ENCODE data around the gene SUSD1.

SUSD1 gene

DNA sequence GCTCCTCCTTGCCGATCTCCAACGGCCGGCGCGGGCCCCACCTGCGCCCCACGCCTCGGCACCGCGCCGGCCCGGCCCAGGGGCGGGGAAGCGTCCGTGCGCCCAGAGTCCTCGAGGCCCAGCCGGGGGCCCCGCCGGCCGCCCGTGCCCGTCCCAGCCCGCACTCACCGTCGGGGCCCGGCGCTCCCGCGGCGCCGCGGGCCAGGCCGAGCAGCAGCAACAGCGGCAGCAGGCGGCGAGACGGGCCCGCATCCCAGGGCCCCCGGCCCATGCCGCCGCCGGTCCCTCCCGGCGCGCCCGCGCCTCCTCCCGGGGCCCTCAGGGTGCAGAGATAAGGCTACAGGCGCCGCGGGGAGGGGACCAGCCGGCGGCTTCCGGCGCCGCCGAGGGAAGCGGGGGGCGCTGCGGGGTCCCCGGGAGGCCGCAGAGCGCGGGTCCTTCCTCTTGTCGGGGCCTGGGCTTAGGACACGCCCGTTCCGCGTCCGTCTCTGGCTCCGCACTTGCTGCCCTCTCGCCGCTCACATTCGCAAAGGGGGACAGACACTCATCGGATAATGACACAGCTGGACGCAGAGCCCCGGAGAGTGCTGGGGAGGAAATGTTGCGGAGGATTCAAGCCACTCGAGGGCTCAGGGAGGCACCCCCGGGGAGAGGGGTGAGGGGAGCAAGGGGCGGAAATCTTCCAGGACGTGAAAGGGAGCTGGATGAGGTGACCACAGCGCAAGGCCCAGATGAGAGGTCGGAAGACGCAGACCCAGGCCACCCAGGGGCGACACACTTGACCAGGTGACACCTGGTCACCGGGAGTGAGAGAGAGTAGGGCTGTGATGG lies at the start of gene SUSD1:
Gene SUSD1 (minus strand): TSS at position 333 of the 831 bp plus-strand sequence. CDS start 62 bp downstream, at position 271.
- no CpG with 5 or more reads among the region's 88 CpGs for WGBS (ENCODE audit: insufficient coverage, insufficient read length)
- peaks cover 1% of the 10 kb centered on the region; the same call in 1 of the 2 replicates for H3K4me1 ChIP-seq (ENCODE audit: control insufficient read depth, insufficient read depth, low read length)
- no peak for DNase-seq (ENCODE audit: low read depth, low spot score)

DNA sequence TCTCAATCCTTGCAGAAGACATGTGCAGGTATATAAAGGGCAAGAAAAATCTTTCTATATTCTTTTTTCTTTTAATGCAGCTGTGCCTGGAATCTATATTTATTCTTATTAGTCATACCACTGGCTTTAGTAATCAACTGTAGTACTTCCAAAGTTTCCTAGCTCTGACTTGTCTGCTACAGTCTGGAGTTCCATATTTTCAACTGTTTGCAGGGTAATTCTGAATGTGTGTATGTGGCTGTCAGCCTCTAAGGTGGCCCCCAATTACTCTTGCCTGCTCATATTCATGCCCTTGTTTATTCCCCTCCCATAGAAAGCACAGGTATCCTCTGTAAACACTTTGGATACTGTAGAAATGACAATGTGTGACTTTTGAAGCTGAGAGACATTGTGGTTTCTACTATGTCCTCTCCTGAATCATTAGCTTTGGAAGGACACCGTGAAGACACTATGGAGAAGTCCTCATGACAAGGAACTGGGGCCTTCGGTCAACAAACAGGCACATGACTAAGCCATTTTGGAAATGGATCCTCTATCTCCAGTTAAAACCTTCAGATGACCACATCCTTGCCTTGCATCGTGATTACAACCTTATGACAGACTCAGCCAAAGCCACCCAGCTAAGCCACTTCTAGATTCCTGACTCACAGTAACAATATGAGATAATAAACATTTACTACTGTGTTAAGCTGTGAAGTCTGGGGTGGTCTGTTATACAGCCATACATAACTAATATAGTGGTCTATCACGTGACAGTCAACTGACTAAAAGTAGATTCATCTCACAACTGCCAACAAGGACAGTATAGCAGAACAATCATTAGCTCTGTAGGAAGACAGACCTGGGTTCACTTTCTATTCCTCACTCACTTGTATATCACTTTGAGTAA lies 49.5 kb upstream of the SUSD1 start:
- Histone ChIP-seq H3K4me3 (ENCODE audit: low read length) (no peak overlapping the region), H3K27ac (ENCODE audit: low read length) (no peak overlapping the region), H3K36me3 (ENCODE audit: control insufficient read depth, insufficient read depth, low read length) (no peaks in the 10 kb centered on the region), H3K9me3 (ENCODE audit: control insufficient read depth, insufficient read depth, low read length) (no peaks in the 10 kb centered on the region), H3K27me3 (ENCODE audit: control insufficient read depth, insufficient read depth, low read length) (no peaks in the 10 kb centered on the region), H3K4me1 (ENCODE audit: control insufficient read depth, insufficient read depth, low read length) (no peaks in the 10 kb centered on the region)
- WGBS (ENCODE audit: insufficient coverage, insufficient read length), result no CpG with 5 or more reads among the region's 4 CpGs
- DNase-seq (ENCODE audit: low read depth, low spot score), result no peak

More for the DNA sequence above, at the start of gene SUSD1:
- H3K4me3 ChIP-seq (ENCODE audit: low read length), result peak within 1 kb of the TSS; percentile 58; the same call in 1 of the 2 replicates
- no peaks in the 10 kb centered on the region for H3K9me3 ChIP-seq (ENCODE audit: control insufficient read depth, insufficient read depth, low read length)
- H3K36me3 ChIP-seq (ENCODE audit: control insufficient read depth, insufficient read depth, low read length), result no peaks in the 10 kb centered on the region
- H3K27me3 ChIP-seq (ENCODE audit: control insufficient read depth, insufficient read depth, low read length), result no peaks in the 10 kb centered on the region; the same call in 1 of the 2 replicates
- H3K27ac ChIP-seq (ENCODE audit: low read length), result no peak within 1 kb of the TSS

DNA sequence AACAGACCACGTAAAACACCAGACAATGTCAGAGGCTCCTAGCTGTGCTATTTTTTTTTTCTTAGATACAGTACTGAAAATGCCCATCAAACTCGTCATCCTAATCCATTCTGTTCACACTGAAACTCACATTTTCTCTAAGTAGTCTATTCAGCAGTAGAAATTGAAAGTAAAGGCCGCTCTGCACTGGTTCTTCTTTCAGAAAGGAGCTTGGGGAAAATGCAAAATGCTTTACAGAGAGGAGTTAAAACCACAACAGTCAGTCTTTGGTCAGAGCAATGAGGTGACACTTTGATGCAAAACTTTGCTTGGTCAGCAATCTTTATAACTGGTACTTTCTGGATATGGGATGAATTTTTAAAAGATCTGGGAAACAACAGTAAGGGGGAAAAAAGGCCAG lies 43.8 kb upstream of the SUSD1 start:
- Histone ChIP-seq H3K27me3 (ENCODE audit: control insufficient read depth, insufficient read depth, low read length) (no peaks in the 10 kb centered on the region), H3K27ac (ENCODE audit: low read length) (no peak overlapping the region), H3K4me1 (ENCODE audit: control insufficient read depth, insufficient read depth, low read length) (no peaks in the 10 kb centered on the region), H3K4me3 (ENCODE audit: low read length) (no peak overlapping the region), H3K9me3 (ENCODE audit: control insufficient read depth, insufficient read depth, low read length) (no peaks in the 10 kb centered on the region), H3K36me3 (ENCODE audit: control insufficient read depth, insufficient read depth, low read length) (0 out of 2 replicates have a peak, but pooled peaks cover 2% of the 10 kb centered on the region)
- no CpG with 5 or more reads among the region's 3 CpGs for WGBS (ENCODE audit: insufficient coverage, insufficient read length)
- no peak for DNase-seq (ENCODE audit: low read depth, low spot score)

DNA sequence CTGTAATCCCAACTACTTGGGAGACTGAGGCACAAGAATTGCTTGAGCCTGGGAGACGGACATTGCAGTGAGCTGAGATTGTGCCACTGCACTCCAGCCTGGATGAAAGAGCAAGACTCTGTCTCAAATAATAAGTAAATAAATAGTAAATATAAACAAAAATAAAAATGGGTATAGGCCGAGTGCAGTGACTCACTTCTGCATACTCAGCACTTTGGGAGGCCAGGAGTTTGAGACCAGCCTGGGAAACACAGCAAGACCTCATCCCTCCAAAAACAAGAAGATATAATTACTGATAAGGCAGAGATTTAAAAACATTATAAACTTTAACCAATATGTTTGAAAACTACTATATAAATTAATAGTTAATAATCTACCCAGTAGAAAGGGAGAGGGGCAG lies 37.8 kb upstream of the SUSD1 start:
- H3K27ac ChIP-seq (ENCODE audit: low read length), result no peak overlapping the region
- H3K4me1 ChIP-seq (ENCODE audit: control insufficient read depth, insufficient read depth, low read length), result no peaks in the 10 kb centered on the region; the same call in 1 of the 2 replicates
- H3K27me3 ChIP-seq (ENCODE audit: control insufficient read depth, insufficient read depth, low read length), result no peaks in the 10 kb centered on the region
- no peak for DNase-seq (ENCODE audit: low read depth, low spot score)
- no peak overlapping the region for H3K4me3 ChIP-seq (ENCODE audit: low read length)
- no peaks in the 10 kb centered on the region for H3K9me3 ChIP-seq (ENCODE audit: control insufficient read depth, insufficient read depth, low read length)
- WGBS (ENCODE audit: insufficient coverage, insufficient read length), result no CpG with 5 or more reads among the region's 2 CpGs
- 0 out of 2 replicates have a peak, but pooled peaks cover under 1% of the 10 kb centered on the region for H3K36me3 ChIP-seq (ENCODE audit: control insufficient read depth, insufficient read depth, low read length)

DNA sequence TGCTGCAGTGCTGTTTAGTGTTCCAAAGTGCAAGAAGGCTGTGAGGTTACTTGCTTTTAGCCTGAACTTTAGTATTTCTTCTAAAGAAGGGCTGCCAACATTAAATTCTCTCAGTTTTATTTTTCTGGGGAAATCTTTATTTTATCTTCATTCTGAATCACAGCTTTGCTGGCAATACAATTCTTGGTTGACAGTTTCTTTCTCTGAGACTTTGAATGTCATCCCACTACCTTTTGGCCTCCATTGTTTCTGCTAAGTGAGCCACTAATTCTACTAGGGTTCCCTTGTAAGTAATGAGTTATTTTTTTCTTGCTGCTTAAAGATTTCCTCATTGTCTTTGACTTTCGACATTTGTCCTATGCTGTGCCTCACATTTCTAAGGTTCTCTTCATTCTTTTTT lies 32.4 kb upstream of the SUSD1 start:
- Histone ChIP-seq H3K4me3 (ENCODE audit: low read length) (no peak overlapping the region), H3K4me1 (ENCODE audit: control insufficient read depth, insufficient read depth, low read length) (no peaks in the 10 kb centered on the region; the same call in 1 of the 2 replicates), H3K9me3 (ENCODE audit: control insufficient read depth, insufficient read depth, low read length) (no peaks in the 10 kb centered on the region), H3K27ac (ENCODE audit: low read length) (no peak overlapping the region), H3K27me3 (ENCODE audit: control insufficient read depth, insufficient read depth, low read length) (no peaks in the 10 kb centered on the region), H3K36me3 (ENCODE audit: control insufficient read depth, insufficient read depth, low read length) (no peaks in the 10 kb centered on the region)
- no peak for DNase-seq (ENCODE audit: low read depth, low spot score)
- WGBS (ENCODE audit: insufficient coverage, insufficient read length), result no CpG with 5 or more reads among the region's 1 CpG

DNA sequence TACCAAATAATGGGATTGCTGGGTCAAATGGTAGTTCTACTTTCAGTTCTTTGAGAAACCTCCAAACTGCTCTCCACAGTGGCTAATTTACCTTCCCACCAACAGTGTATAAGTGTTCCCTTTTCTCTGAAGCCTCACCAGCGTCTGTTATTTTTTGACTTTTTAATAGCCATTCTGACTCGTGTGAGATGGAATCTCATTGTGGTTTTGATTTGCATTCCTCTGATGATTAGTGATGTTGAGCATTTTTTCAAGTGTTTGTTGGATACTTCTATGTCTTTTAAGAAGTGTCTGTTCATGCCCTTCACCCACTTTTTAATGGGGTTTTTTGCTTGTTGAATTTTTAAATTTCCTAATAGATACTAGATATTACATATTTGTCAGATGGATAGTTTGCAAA lies 28.4 kb upstream of the SUSD1 start:
- DNase-seq (ENCODE audit: low read depth, low spot score), result no peak
- no peak overlapping the region for H3K4me3 ChIP-seq (ENCODE audit: low read length)
- no peak overlapping the region for H3K27ac ChIP-seq (ENCODE audit: low read length)
- no peaks in the 10 kb centered on the region for H3K9me3 ChIP-seq (ENCODE audit: control insufficient read depth, insufficient read depth, low read length)
- no peaks in the 10 kb centered on the region for H3K36me3 ChIP-seq (ENCODE audit: control insufficient read depth, insufficient read depth, low read length)
- no CpG with 5 or more reads among the region's 2 CpGs for WGBS (ENCODE audit: insufficient coverage, insufficient read length)
- H3K27me3 ChIP-seq (ENCODE audit: control insufficient read depth, insufficient read depth, low read length), result no peaks in the 10 kb centered on the region
- H3K4me1 ChIP-seq (ENCODE audit: control insufficient read depth, insufficient read depth, low read length), result no peaks in the 10 kb centered on the region

DNA sequence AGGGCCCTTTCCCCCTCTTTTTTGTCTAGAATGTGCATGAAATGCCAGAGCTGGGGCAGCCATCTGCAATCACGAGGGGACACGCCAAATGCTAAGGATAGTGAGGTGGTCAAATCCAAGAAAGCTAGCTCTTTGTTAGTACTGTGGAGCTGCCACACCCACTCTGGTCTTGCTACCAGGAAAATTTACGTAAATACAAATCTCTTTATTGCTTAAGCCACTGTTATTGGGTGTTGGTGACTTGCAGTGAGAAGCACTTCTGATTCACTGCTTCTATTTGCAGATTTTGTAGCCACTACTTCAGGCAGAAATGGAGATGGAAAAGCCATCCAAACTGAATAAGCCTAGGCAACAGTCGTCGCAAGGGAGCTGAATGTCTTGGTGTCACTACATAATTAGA lies 25.6 kb upstream of the SUSD1 start:
- WGBS (ENCODE audit: insufficient coverage, insufficient read length), result no CpG with 5 or more reads among the region's 5 CpGs
- no peak overlapping the region for H3K27ac ChIP-seq (ENCODE audit: low read length)
- H3K9me3 ChIP-seq (ENCODE audit: control insufficient read depth, insufficient read depth, low read length), result no peaks in the 10 kb centered on the region
- no peaks in the 10 kb centered on the region for H3K27me3 ChIP-seq (ENCODE audit: control insufficient read depth, insufficient read depth, low read length)
- H3K4me3 ChIP-seq (ENCODE audit: low read length), result no peak overlapping the region
- no peak for DNase-seq (ENCODE audit: low read depth, low spot score)
- no peaks in the 10 kb centered on the region for H3K4me1 ChIP-seq (ENCODE audit: control insufficient read depth, insufficient read depth, low read length)
- H3K36me3 ChIP-seq (ENCODE audit: control insufficient read depth, insufficient read depth, low read length), result no peaks in the 10 kb centered on the region

DNA sequence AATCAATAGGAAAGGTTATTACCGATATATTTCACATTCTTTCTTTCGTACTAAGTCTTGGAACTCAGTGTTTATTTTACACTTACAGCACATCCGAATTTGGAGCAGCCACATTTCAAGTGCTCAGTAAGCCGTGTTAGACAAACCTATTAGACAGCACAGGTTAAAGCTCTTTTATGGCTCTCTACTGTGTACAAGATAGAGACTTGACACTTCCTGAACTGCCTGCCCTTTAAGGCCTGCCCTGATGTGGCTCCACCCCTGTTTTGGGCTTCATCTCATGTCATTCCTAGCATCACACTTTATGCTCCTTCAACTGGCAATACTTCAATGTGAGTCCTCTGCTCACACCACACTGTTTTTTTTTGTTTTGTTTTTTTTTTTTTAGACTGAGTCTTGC lies 23.5 kb upstream of the SUSD1 start:
- WGBS (ENCODE audit: insufficient coverage, insufficient read length), result no CpG with 5 or more reads among the region's 4 CpGs
- H3K27me3 ChIP-seq (ENCODE audit: control insufficient read depth, insufficient read depth, low read length), result no peaks in the 10 kb centered on the region
- no peaks in the 10 kb centered on the region for H3K9me3 ChIP-seq (ENCODE audit: control insufficient read depth, insufficient read depth, low read length)
- no peaks in the 10 kb centered on the region for H3K36me3 ChIP-seq (ENCODE audit: control insufficient read depth, insufficient read depth, low read length)
- H3K27ac ChIP-seq (ENCODE audit: low read length), result no peak overlapping the region
- peaks cover 2% of the 10 kb centered on the region; the same call in 1 of the 2 replicates for H3K4me1 ChIP-seq (ENCODE audit: control insufficient read depth, insufficient read depth, low read length)
- no peak for DNase-seq (ENCODE audit: low read depth, low spot score)
- no peak overlapping the region for H3K4me3 ChIP-seq (ENCODE audit: low read length)

DNA sequence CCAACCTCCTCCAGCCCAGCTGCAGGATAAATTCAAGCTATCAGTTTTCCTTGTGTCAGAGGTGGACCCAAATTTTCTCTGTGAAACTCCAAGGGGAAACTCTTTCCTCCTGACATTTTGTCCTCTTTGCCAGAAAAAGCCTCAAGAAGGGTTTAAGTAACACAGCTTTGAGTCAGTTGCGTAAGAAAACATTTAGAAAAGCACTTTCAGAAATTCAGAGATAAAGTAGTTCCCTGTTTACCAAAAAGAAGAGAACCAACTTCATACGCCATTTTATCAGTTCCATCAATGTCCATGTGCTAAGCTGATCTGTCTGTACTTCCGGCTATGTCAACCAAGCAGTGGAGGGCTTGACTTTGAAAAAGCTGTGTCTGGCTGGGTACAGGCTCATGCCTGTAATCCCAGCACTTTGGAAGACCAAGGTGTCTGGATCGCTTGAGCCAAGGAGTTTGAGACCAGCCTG lies 19.9 kb upstream of the SUSD1 start:
- no peak for DNase-seq (ENCODE audit: low read depth, low spot score)
- Histone ChIP-seq H3K27ac (ENCODE audit: low read length) (no peak overlapping the region), H3K9me3 (ENCODE audit: control insufficient read depth, insufficient read depth, low read length) (no peaks in the 10 kb centered on the region), H3K4me3 (ENCODE audit: low read length) (no peak overlapping the region), H3K27me3 (ENCODE audit: control insufficient read depth, insufficient read depth, low read length) (no peaks in the 10 kb centered on the region), H3K36me3 (ENCODE audit: control insufficient read depth, insufficient read depth, low read length) (no peaks in the 10 kb centered on the region), H3K4me1 (ENCODE audit: control insufficient read depth, insufficient read depth, low read length) (peaks cover 2% of the 10 kb centered on the region; the same call in 1 of the 2 replicates)
- WGBS (ENCODE audit: insufficient coverage, insufficient read length), result no CpG with 5 or more reads among the region's 4 CpGs

DNA sequence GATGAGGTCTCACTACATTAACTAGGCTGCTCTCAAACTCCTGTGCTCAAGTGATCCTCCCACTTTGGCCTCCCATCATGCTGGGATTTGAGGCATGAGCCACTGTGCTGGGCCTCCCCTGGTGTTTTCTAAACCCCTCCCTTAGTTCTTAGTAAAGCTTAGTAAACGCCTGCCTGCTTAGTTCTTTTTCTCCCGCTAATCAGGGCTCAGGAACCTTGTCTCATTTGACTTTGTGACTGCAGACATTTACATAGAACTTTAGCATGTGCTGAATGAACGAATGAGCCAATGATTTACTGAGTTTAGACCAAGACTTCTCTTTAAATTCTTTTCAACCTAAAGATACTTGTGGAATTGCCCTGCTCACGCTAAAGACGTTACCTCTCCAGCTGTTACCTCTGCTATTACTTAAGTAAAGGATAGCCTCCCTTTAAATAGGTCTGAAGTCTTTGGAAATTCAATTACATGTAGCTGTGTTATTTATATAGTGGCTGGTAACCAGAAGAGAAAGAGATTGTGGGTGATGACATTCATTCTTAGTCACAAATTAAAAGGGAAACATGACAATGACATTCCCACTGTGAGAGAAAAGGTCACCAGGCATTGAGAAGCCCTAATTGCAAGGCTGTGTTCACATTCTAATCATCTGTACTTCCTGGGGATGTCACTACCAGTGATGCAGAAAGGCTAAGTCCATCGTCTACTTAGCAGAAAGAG lies 18.6 kb upstream of the SUSD1 start:
- no peak for DNase-seq (ENCODE audit: low read depth, low spot score)
- Histone ChIP-seq H3K4me1 (ENCODE audit: control insufficient read depth, insufficient read depth, low read length) (peaks cover 2% of the 10 kb centered on the region; the same call in 1 of the 2 replicates), H3K36me3 (ENCODE audit: control insufficient read depth, insufficient read depth, low read length) (no peaks in the 10 kb centered on the region), H3K4me3 (ENCODE audit: low read length) (no peak overlapping the region), H3K9me3 (ENCODE audit: control insufficient read depth, insufficient read depth, low read length) (no peaks in the 10 kb centered on the region), H3K27ac (ENCODE audit: low read length) (no peak overlapping the region), H3K27me3 (ENCODE audit: control insufficient read depth, insufficient read depth, low read length) (no peaks in the 10 kb centered on the region)
- no CpG with 5 or more reads among the region's 6 CpGs for WGBS (ENCODE audit: insufficient coverage, insufficient read length)

Measured in iPS DF 6.9 (cell line).